Stimulated activated naive B cell treated with anti-CD40 and anti-IgM and Interleukin-4, amounts not matched to agents 10 μg/mL and 1 μg/mL and 100 μg/mL, for 72 hours (primary cell): ENCODE measurements around the gene KIF5A.
A peak's percentile ranks its signal among the peaks of the same experiment; 100 is the strongest.
"Not testable (repeated sequence)": the region's sequence is repeated elsewhere in the genome, so short reads cannot be mapped to it uniquely, and the experiment has no call there.

Experiments used
- ATAC-seq, 2 donors: fragments of 150-1000 bp; cut with Tn5 transposase; replicated peaks; 2 replicates each; pipeline ENCODE4 v1.10.0; 2021; ENCODE audit warnings: moderate library complexity in 1 of 2
- DNase-seq: peaks from one replicate; pipeline ENCODE4 v3.0.0; 2021
- H3K27ac Mint-ChIP-seq: one replicate; pipeline ENCODE4 v1.8.0; 2022; ENCODE audit warnings: mild to moderate bottlenecking, mixed read lengths
- H3K27me3 Mint-ChIP-seq, 2 donors: one replicate each; pipeline ENCODE4 v1.8.0; 2022; ENCODE audit warnings: mixed read lengths in 2 of 2
- H3K36me3 Mint-ChIP-seq, 2 donors: one replicate each; pipeline ENCODE4 v1.8.0; 2022; ENCODE audit warnings: mixed read lengths in 2 of 2, mild to moderate bottlenecking in 1 of 2
- H3K4me1 Mint-ChIP-seq, 2 donors: one replicate each; pipeline ENCODE4 v1.8.0; 2022; ENCODE audit warnings: mixed read lengths in 2 of 2, mild to moderate bottlenecking in 1 of 2
- H3K4me3 Mint-ChIP-seq, 2 donors: one replicate each; pipeline ENCODE4 v1.8.0; 2022; ENCODE audit warnings: mild to moderate bottlenecking in 2 of 2, mixed read lengths in 2 of 2, moderate library complexity in 1 of 2
- H3K9me3 Mint-ChIP-seq, 2 donors: one replicate each; pipeline ENCODE4 v1.8.0; 2022; ENCODE audit warnings: mixed read lengths in 2 of 2, mild to moderate bottlenecking in 1 of 2

KIF5A gene

DNA sequence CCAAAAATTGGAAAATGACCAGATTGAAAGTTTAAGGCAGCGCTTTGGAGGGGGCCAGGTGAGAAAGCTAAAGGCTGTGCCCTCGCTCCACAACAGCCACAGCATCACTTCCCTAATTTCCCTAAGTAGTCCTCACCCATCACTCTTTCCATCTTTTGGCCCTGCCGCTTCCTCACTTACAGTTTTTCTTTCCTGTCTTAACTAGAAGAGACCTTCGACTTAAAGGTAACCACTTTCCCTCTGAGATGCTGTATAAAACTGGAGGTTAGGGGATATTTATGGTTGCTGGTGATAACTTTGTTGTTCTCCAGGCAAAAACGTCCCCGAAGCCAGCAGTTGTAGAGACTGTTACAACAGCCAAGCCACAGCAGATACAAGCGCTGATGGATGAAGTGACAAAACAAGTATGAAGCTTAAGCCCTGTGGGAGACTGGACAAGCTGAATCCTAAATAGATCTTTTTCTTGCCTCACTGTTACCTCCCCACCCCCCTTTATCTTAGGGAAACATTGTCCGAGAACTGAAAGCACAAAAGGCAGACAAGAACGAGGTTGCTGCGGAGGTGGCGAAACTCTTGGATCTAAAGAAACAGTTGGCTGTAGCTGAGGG is 33.8 kb upstream of the KIF5A start:
- ATAC-seq (no peak), DNase-seq (no peak)
- no peaks in the 10 kb centered on the region for H3K27me3 Mint-ChIP-seq
- no peaks in the 10 kb centered on the region for H3K9me3 Mint-ChIP-seq
- no peak overlapping the region for H3K4me3 Mint-ChIP-seq
- H3K36me3 Mint-ChIP-seq: peaks cover 61 to 84% of the 10 kb centered on the region in 2 donors
- H3K27ac Mint-ChIP-seq: peak overlapping the region; percentile 84
- H3K4me1 Mint-ChIP-seq: peaks cover 19 to 43% of the 10 kb centered on the region in 2 donors

DNA sequence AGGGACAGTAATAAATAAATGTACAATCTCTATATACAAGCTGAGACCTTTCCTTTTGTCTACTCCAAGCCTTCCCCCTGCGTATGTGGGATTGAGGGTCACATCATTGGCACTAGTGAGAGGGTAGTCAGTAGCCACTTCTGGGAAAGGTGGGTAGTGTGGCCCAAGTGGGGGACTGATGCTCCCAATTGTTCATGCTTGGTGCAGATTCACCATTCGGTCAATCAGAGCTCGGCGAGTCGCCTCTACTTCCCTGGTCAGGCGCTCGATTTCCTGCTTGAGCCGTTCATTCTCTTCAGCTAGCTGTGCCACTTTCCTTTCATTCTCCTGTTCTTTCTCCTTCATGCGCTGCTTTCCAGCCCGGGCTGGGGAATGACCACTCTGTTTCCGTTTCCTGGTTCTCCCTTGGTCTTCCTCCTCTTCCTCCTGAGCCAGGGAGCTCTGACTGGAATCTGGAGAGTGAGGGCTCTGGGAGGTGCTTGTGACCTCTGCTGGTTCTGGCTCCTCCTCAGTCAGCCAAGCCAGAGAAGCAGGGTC is 33.2 kb upstream of the KIF5A start:
- H3K4me1 Mint-ChIP-seq: peaks cover 22 to 49% of the 10 kb centered on the region in 2 donors
- no peaks in the 10 kb centered on the region for H3K27me3 Mint-ChIP-seq
- ATAC-seq (no peak), DNase-seq (no peak)
- peak overlapping the region; percentile 76 for H3K27ac Mint-ChIP-seq
- H3K9me3 Mint-ChIP-seq: no peaks in the 10 kb centered on the region
- H3K4me3 Mint-ChIP-seq: no peak overlapping the region
- H3K36me3 Mint-ChIP-seq: peaks cover 59 to 78% of the 10 kb centered on the region in 2 donors

DNA sequence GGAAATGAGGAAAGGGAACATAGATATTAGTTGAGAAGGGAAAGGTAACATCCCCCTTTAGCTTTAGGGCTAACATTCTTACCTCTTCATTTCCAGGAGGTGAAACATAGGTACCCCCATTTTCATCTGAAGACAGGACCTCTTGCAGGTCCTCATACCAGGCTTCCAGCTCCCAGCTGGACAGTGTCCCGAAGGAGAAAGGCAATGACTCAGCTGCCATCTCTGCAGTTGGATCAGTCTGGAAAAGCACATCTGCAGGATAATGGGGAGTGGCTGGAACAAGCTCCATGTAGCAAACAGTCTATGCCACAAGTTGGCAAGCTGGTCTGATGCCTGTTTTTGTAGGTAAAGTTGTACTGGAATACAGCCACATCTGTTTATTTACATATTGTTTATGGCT is 32.7 kb upstream of the KIF5A start:
- peaks cover 55 to 75% of the 10 kb centered on the region in 2 donors for H3K36me3 Mint-ChIP-seq
- no peak for ATAC-seq
- no peak overlapping the region for H3K4me3 Mint-ChIP-seq
- no peak for DNase-seq
- H3K27ac Mint-ChIP-seq: peak overlapping the region; percentile 62
- H3K27me3 Mint-ChIP-seq: no peaks in the 10 kb centered on the region
- H3K9me3 Mint-ChIP-seq: no peaks in the 10 kb centered on the region
- peaks cover 25 to 54% of the 10 kb centered on the region in 2 donors for H3K4me1 Mint-ChIP-seq

DNA sequence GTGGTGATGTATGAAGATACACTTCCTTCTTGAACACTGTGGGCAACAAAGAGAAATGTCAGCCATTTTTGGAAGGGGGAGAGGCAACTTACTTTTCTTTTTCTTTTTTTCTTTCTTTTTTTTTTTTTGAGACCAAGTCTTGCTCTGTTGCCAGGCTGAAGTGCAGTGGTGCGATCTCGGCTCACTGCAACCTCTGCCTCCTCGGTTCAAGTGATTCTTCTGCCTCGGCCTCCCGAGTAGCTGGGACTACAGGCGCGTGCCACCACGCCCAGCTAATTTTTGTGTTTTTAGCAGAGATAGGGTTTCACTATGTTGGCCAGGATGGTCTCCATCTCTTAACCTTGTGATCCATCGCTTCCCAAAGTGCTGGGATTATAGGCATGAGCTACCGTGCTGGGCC is 32.1 kb upstream of the KIF5A start:
- H3K9me3 Mint-ChIP-seq, H3K27ac Mint-ChIP-seq, ATAC-seq, H3K27me3 Mint-ChIP-seq, DNase-seq: not testable (repeated sequence)
- Mint-ChIP-seq H3K4me1 (peaks cover 27 to 57% of the 10 kb centered on the region in 2 donors), H3K4me3 (peak overlapping the region; percentile 17 to 43), H3K36me3 (peaks cover 50 to 71% of the 10 kb centered on the region in 2 donors)

DNA sequence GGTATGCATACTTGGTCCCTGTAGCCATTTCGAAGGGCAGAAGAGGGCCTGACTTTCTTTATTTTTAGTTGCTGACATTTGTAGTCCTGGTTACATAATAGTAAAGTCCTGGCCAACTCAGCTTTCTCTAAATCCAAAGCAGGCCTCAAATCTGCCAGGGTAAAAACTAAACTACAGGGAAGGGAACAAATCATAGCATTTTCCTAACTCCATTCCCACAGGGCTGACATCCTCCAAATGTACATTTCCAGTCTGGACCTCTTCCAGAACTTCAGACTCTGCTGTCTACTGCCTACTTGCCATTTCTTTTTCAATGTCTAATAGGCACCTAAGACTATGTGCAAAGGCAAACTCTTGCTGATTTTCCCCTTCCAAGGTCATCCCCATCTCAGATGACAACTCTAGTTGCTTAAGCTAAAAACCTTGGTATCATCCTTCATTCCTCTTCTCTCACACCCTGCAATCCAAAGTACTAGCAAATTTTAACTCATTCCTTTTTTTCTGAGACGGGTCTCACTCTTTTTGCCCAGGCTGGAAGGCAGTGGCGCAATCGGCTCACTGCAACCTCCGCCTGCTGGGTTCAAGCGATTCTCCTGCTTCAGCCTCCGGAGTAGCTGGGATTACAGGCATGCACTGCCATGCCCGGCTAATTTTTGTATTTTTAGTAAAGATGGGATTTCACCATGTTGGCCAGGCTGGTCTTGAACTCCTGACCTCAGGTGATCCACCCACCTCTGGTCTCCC is 31.5 kb upstream of the KIF5A start:
- H3K36me3 Mint-ChIP-seq: peaks cover 46 to 68% of the 10 kb centered on the region in 2 donors
- peak overlapping the region; percentile 99 for H3K27ac Mint-ChIP-seq
- peaks cover 27 to 61% of the 10 kb centered on the region in 2 donors for H3K4me1 Mint-ChIP-seq
- H3K4me3 Mint-ChIP-seq: peak overlapping the region; percentile 99
- H3K9me3 Mint-ChIP-seq: no peaks in the 10 kb centered on the region
- ATAC-seq (no peak), DNase-seq (no peak)
- H3K27me3 Mint-ChIP-seq: no peaks in the 10 kb centered on the region

DNA sequence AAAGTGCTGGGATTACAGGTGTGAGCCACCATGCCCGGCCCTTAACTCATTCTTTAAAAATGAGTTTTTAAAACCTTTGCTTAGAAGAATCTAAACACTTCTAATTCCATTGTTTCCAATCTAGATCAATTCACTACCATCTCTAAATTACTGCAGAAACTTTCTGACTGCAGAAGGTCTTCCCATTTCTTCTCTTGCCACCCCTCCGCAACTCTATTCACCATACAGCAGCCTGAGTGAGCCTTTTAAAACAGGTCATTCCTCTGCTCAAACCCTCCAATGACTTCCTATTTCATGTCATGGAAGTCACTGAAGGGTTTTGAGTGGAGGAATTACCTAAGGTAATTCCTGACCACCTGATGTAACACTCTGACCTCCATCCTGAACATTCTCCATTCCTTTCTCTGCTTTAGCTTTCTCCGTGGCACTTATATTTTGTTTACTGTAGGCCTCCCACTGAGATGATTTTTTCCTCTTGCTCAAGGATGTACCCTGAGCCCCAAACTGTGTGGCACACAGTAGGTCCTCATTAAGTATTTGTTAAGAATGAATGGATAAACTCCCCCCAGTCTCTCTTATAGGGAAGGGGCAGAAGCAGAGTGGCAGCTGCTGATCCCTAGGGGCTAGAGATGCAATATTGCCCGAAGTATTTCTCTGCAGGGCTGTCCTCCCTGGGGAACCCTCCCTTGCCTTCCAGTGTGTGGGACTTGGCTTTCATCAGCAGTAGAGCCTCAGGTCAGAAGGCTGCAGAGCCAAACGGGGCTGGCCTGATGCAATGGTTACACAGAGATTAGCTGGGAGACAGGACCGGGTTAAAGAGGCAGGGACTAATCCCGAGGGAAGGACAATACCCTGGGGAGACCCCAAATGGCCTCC is 30.7 kb upstream of the KIF5A start:
- no peak for ATAC-seq
- no peak for DNase-seq
- Mint-ChIP-seq H3K27me3 (no peaks in the 10 kb centered on the region), H3K27ac (peak overlapping the region; percentile 99), H3K9me3 (no peaks in the 10 kb centered on the region), H3K4me1 (peaks cover 33 to 69% of the 10 kb centered on the region in 2 donors), H3K36me3 (peaks cover 46 to 63% of the 10 kb centered on the region in 2 donors), H3K4me3 (peak overlapping the region; percentile 99)

DNA sequence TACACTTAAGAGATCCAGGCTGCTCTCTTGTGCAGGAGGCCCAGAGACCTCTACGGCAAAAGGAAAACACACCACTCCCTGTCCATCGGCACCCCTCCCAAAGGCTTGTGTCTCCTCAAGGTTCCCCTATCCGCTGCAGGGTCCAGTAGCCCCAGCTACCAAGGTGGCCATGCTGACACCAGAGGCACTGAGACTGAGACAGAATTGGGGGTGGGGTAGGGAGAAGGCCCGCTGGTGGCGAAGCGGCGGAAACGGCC is 30.1 kb upstream of the KIF5A start:
- ATAC-seq (no peak), DNase-seq (peak; percentile 33)
- H3K4me3 Mint-ChIP-seq: peak overlapping the region; percentile 99
- peaks cover 38 to 75% of the 10 kb centered on the region in 2 donors for H3K4me1 Mint-ChIP-seq
- peaks cover 45 to 62% of the 10 kb centered on the region in 2 donors for H3K36me3 Mint-ChIP-seq
- peak overlapping the region; percentile 99 for H3K27ac Mint-ChIP-seq
- no peaks in the 10 kb centered on the region for H3K27me3 Mint-ChIP-seq
- no peaks in the 10 kb centered on the region for H3K9me3 Mint-ChIP-seq

DNA sequence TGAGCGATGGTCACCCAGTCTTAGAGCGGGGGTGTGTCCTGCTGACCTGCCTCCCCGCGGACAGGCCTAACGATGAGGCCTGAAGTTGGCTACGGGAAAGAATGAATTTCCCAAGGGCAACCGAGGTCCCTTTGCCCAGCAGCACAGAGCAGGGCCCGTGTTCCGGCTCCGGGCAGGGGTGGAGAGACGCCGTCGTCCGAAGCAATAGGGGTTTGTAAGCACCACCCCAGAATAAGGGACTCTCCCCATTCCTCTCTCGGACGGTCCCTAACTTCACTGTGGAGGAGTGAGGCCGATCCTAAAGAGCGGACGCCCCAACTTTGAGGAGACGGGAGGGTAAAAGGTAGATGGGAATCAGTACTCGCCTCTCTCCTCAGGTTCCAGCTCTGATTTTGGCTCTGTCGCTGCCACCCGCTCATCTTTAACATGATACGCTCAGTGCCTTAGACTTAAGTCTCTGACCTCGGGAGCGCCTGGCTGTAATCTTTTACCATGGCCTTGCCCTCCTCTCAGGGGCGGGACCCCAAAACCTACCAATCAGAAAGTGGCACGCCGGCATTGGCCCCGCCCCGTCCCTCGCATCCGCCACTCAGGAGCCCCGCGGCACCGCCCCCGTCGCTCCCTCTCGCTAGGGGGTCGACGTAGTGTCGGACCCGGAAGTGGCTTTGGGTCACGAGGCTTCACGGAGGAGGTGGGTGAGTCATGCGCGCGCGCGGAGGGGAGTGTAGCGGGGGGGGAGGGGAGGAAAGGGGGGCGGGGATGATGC is 29.6 kb upstream of the KIF5A start, which contains the start of gene DDIT3:
Gene DDIT3, minus strand, starts transcription at position 462 of the 766 bp plus-strand sequence. CDS start 3,108 bp downstream, outside the sequence.
- Mint-ChIP-seq H3K4me1 (peaks cover 42 to 80% of the 10 kb centered on the region in 2 donors), H3K36me3 (peaks cover 41 to 65% of the 10 kb centered on the region in 2 donors), H3K27me3 (no peaks in the 10 kb centered on the region), H3K27ac (peak within 1 kb of the TSS; percentile 99), H3K9me3 (no peaks in the 10 kb centered on the region), H3K4me3 (peak within 1 kb of the TSS; percentile 99)
- DNase-seq (peak; percentile 100), ATAC-seq (peak; percentile 74 to 80)

DNA sequence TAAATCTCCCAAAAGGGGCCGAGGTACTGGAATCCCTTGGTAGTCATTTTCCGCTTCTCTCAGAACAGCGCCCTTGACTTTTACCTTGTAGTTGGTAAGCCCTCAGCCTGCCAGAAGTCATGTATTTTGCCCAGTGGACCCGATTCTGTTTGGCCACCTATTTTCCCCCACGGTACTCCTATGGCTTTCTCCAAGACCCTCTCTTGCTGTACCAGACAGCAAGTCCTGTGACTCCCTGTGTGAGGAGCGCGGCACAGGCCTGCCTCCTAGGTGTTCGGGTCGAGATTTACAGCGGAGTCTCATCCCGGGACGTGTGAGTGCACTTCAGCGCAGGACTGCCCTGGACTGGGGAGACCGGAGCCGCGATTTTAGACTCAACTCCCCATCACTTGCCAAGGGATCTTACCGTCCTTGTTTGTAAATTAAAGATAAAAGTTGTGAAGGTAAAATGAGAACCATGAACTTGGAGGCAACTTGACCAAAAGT is 28.3 kb upstream of the KIF5A start:
- no peaks in the 10 kb centered on the region for H3K9me3 Mint-ChIP-seq
- H3K27ac Mint-ChIP-seq: peak overlapping the region; percentile 99
- no peaks in the 10 kb centered on the region for H3K27me3 Mint-ChIP-seq
- no peak for DNase-seq
- peaks cover 48 to 83% of the 10 kb centered on the region in 2 donors for H3K4me1 Mint-ChIP-seq
- peaks cover 42 to 61% of the 10 kb centered on the region in 2 donors for H3K36me3 Mint-ChIP-seq
- H3K4me3 Mint-ChIP-seq: peak overlapping the region; percentile 99
- no peak for ATAC-seq

DNA sequence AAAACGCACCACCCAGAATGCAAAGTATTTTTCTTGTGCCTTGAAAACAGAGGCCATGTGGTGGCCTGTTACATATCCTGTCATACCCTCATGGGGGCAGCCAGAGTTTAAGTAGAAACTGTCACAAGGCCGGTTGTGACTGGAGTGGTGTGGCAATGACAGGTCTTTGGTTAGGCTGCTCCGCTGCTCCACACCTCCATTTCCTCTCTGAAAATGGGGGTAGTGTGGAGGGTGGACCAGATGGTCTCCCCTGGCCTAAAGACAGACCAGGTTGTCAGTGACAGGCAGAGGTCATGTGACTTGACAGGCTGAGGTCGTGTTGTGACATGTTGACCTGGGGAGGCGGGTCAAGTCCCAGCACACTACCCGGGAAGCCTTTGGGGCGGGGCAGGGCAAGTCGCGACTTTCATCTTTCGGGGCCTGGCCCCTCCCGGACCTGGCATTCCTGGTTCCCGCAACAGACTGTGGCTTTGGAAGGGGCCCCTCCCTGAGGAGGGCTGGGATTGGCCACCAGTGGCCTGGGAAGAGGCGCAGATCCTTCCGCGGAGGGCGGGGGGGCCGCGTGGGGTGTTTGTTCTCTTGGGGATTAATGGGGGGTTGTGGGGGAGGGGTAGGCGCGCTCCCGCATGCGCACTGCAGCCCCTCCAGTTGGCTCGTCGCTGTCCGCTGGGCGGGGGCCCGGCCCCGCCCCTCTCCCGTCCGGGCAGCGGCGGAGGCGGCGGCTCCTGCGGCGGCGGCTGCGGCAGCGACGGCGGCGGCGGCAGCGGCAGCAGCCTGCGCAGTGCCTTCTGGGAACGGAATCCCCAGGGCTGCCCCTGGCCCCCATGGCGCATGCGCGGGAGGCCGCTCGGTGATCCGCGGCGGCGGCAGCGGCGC is 27.6 kb upstream of the KIF5A start, which contains the start of gene MBD6:
Gene MBD6, plus strand, starts transcription at position 814 of the 876 bp plus-strand sequence. CDS start 1,480 bp downstream, outside the sequence.
- Mint-ChIP-seq H3K27ac (peak within 1 kb of the TSS; percentile 99), H3K4me1 (peaks cover 44 to 82% of the 10 kb centered on the region in 2 donors), H3K4me3 (peak within 1 kb of the TSS; percentile 99), H3K27me3 (no peaks in the 10 kb centered on the region), H3K9me3 (no peaks in the 10 kb centered on the region), H3K36me3 (peaks cover 43 to 60% of the 10 kb centered on the region in 2 donors)
- DNase-seq (peak; percentile 94), ATAC-seq (peak; percentile 51 to 56)

DNA sequence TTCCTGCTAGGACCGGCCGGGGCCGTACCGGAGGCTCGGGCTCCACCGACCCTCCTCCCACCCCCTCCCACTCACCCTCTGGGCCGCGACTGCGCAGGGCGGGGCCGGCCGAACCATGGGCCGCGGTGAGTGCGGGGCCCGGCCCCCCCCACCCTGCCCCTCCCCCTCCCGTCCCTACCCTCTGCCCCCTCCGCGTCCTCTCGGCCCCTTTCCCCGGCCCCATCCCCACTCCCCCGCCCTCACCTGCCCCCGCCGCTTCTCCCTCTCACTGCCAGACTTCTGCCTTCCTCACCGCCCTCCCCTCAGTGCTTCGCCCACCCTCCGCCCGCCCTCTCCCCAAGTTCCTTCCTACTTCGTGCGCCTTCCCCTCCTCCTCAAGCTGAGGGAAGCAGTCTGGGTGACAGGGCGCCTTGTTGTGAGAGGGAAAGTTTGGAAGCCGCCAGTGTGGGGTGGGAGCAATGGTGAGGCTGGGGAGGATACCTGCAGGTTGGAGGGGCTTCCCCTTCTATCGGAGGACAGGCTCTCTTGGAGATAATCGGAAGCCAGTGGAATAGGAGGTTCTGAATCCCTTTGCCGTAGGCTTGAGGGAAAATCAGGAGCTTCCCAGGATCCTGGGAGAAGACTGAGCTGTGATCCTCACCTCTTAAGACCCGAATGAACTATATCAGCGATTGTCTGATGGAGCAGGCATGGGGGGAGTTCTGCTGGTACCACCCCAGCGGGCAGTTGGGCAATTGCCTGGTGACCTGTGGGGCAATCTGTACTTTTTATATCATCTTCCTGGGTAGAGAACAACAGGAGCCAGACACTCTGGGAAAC is 26.7 kb upstream of the KIF5A start:
- DNase-seq: peak; percentile 35
- no peaks in the 10 kb centered on the region for H3K27me3 Mint-ChIP-seq

More for the DNA sequence above, 26.7 kb upstream of the KIF5A start:
- H3K27ac Mint-ChIP-seq: peak overlapping the region; percentile 96
- peaks cover 40 to 53% of the 10 kb centered on the region in 2 donors for H3K36me3 Mint-ChIP-seq
- peak in 1 of 2 donors; percentile 0 for ATAC-seq
- peaks cover 44 to 78% of the 10 kb centered on the region in 2 donors for H3K4me1 Mint-ChIP-seq
- peak overlapping the region; percentile 97 to 99 for H3K4me3 Mint-ChIP-seq
- H3K9me3 Mint-ChIP-seq: no peaks in the 10 kb centered on the region
